Activated CD4-positive, alpha-beta T cell treated with anti-CD3 and anti-CD28 coated beads, Interleukin-10, Interleukin-2, amounts not matched to agents 100 ng/mL and 50 ng/mL, durations not matched to agents 16 hours and 8 hours (primary cell): ENCODE results near the gene SERBP1.
A peak's percentile ranks its signal among the peaks of the same experiment; 100 is the strongest.

ENCODE experiments used
- DNase-seq: peaks from one replicate; pipeline ENCODE4 v3.0.0-alpha.2; 2020

The SERBP1 gene

GRCh38 chr1:67405473-67406245, 24.5 kb downstream of the SERBP1 start:
- no peak for DNase-seq

- no peak for DNase-seq
Observed at GRCh38 chr1:67404212-67404620, 26.0 kb downstream of the SERBP1 start.

- no peak for DNase-seq
Observed at GRCh38 chr1:67401443-67401842, 28.8 kb downstream of the SERBP1 start.

- peak; percentile 59 for DNase-seq
Observed at GRCh38 chr1:67400029-67400786, 30.0 kb downstream of the SERBP1 start.

- no peak for DNase-seq
Observed at GRCh38 chr1:67399199-67399993, 30.8 kb downstream of the SERBP1 start.

GRCh38 chr1:67394548-67394947, 35.7 kb downstream of the SERBP1 start:
- DNase-seq = no peak

- DNase-seq = no peak
Observed at GRCh38 chr1:67393737-67394136, 36.5 kb downstream of the SERBP1 start.

- no peak for DNase-seq
Observed at GRCh38 chr1:67393240-67393639, 37.0 kb downstream of the SERBP1 start.

- no peak for DNase-seq
Observed at GRCh38 chr1:67390041-67390887, 39.9 kb downstream of the SERBP1 start.

GRCh38 chr1:67383999-67384638, 46.1 kb downstream of the SERBP1 start:
- DNase-seq = no peak

GRCh38 chr1:67382292-67382691, 47.9 kb downstream of the SERBP1 start:
- no peak for DNase-seq

- DNase-seq = no peak
Observed at GRCh38 chr1:67381154-67381553, 49.0 kb downstream of the SERBP1 start.

GRCh38 chr1:67377253-67377652, 52.9 kb downstream of the SERBP1 start:
- no peak for DNase-seq

- DNase-seq = no peak
Observed at GRCh38 chr1:67376381-67376780, 53.8 kb downstream of the SERBP1 start.

- DNase-seq = peak; percentile 23
Observed at GRCh38 chr1:67372898-67373297, 57.3 kb downstream of the SERBP1 start.

- DNase-seq = no peak
Observed at GRCh38 chr1:67372136-67372535, 58.1 kb downstream of the SERBP1 start.

GRCh38 chr1:67371681-67372080, 58.5 kb downstream of the SERBP1 start:
- no peak for DNase-seq

- no peak for DNase-seq
Observed at GRCh38 chr1:67371043-67371442, 59.2 kb downstream of the SERBP1 start.

- DNase-seq = no peak
Observed at GRCh38 chr1:67368046-67368514, 62.1 kb downstream of the SERBP1 start.

- no peak for DNase-seq
Observed at GRCh38 chr1:67367370-67368045, 62.7 kb downstream of the SERBP1 start.

- no peak for DNase-seq
Observed at GRCh38 chr1:67361641-67362040, 68.6 kb downstream of the SERBP1 start.
